NCI-H128 (cell line): ENCODE data around the gene ATRNL1.

Experiments used
- DNase-seq: peaks from one replicate; lab custom pipeline; 2025; ENCODE audit not compliant: unreplicated experiment; lab: John Stamatoyannopoulos, UW

Gene ATRNL1

DNA sequence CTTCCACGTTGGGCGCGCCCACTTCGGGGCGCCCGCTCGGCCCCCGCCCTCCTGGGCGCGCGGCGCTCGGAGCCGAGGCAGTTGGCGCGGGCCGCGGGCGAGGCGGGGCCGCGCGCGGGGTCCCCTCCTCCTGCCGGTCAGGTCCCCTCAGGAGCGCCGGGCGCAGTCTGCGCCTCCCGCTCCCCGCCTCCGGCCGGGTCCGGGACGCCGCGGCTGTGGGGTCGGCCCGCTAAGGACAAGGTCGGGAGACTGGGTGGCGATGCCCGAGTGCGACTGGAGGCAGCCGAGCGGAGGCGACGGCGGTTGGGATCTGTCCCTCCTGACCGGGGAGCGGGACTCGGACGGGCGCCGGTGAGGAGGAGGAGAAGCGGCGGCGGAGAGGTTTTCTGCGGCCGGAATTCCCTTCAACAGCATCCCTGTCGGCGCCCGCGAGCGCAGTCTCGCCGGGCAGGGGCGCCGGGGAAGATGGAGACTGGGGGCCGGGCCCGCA is at the start of gene ATRNL1:
ATRNL1 (plus strand) TSS at position 80 of the 490 bp plus-strand sequence; CDS start at position 466, 386 bp downstream.
- no peak for DNase-seq

- no peak for DNase-seq
These were observed 49.4 kb upstream of the ATRNL1 start for GRCh38 chr10:115043719-115044118.

- no peak for DNase-seq
These were observed 48.3 kb upstream of the ATRNL1 start for GRCh38 chr10:115044891-115045290.

GRCh38 chr10:115045499-115045898 is 47.7 kb upstream of the ATRNL1 start:
- no peak for DNase-seq

DNA sequence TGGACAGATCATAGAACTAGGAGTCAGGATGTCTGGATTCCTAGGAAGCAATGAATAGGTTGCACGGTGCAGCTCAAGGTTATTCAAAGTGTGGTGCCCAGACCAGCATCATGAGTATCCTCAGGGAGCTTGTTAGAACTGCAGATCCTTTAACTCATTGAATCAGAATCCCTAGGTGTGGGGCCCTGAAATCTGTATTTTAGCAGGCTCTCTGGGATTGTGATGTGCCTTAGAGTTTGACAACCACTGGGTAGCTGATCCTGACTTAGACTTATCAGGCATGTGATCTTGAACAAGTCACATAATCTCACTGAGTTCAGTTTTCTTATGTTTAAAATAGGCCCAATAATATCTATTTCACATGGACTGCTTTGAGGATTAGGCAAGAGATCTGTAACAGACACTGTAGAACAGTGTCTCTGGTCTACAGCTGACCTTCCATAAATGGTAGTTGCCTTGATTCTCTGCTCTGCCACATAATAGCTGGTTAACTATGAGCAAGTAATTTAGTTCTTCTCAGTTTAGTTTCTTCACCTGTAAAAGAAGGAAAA is 46.4 kb upstream of the ATRNL1 start:
- no peak for DNase-seq

GRCh38 chr10:115047705-115048104 is 45.5 kb upstream of the ATRNL1 start:
- DNase-seq = no peak

DNA sequence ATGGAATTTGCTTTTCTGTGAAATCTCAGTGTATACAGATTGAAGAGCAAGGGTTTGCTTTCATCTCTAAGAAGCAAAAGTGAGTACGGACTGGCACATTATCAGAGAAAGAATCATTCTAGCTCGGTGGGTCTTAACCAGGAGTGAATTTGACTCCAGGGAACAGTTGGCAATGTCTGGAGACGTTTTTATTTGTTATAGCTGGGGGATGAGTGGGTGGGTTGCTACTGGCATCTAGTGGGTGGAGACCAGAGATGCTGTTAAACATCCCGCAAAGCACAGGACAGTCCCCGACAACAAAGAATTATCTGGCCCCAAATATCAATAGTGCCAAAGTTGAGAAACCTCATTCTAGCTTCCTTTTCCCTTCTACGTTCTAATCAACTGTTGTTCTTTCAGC is 43.8 kb upstream of the ATRNL1 start:
- DNase-seq = no peak

DNA sequence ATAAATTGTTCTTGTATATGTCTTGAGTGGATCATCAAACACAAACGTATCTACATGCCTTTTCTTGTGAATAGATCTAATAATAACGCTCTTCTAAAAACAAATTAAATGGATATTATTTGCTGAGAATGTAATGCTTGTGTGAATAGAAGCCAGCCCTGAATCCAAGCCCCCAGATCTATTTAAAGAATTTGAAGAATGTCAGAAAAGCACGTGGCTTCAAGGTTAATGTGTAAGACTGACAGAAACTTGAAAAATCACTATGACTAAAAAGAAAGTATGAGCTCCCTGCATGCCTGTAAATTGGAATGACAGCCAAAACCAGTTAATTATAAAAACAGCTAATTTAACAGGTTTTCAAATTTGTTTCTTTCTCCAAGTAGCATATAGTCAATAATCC is 43.2 kb upstream of the ATRNL1 start:
- no peak for DNase-seq

DNA sequence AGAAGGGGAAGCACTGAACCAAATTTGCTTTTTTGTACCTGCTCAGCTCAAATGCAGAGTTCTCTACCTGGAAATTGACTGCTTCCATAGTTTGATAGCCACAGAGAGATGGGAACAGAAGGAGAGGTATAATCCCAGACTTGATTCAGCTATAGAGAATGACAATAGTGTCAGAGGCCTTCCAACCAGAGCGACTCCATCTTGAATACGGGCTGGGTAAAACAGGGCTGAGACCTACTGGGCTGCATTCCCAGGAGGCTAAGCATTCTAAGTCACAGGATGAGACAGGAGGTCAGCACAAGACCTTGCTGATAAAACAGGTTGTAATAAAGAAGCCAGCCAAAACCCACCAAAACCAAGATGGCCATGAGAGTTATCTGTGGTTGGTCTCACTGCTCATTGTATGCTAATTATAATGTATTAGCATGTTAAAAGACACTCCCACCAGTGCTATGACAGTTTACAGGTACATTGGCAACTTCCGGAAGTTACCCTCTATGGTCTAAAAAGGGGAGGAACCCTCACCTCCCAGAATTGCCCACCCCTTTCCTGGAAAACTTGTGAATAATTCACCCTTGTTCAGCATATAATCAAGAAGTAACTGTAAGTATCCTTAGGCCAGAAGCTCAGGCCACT is 42.7 kb upstream of the ATRNL1 start:
- no peak for DNase-seq

- DNase-seq = no peak
These were observed 41.9 kb upstream of the ATRNL1 start for GRCh38 chr10:115051216-115051615.

DNA sequence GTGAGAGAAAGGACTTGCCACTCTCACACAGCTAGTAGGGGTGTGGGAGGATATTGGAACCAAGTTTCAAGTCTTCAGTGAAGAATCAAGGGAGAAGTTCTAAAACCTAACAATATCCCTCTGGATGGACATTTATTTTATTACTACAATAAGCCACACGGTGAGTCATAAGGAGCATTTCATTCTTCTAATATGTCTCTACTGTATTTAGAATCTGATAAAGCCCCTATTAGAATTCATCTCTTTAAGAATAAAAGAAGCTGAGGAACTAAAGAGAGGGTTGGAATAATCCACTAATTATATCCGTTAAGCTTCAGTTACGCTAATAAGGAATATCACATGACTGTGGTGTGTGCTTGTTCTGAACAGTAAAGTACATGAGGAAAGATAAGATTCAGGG is 40.9 kb upstream of the ATRNL1 start:
- no peak for DNase-seq

DNA sequence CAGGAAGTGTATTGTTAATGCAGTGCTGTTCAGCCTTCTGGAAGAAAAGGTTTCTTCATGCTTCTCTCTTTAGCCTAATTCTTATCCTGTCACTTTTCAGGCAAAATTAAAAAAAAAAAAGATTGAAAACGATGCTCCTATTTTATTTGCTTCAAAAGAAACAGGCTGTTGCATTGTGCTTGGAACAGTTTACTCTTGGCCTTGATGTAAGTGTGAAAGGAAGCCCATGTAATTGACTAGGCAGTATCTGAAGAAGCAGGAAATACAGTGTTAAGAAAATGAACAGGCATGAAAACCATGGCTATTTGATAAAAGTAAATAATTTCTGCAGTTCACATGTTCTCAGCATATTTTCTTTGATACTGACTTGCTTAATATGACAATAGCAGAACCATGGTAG is 40.4 kb upstream of the ATRNL1 start:
- no peak for DNase-seq

- no peak for DNase-seq
These were observed 37.0 kb upstream of the ATRNL1 start for GRCh38 chr10:115056186-115056585.

GRCh38 chr10:115059301-115059898 is 33.8 kb upstream of the ATRNL1 start:
- no peak for DNase-seq

DNA sequence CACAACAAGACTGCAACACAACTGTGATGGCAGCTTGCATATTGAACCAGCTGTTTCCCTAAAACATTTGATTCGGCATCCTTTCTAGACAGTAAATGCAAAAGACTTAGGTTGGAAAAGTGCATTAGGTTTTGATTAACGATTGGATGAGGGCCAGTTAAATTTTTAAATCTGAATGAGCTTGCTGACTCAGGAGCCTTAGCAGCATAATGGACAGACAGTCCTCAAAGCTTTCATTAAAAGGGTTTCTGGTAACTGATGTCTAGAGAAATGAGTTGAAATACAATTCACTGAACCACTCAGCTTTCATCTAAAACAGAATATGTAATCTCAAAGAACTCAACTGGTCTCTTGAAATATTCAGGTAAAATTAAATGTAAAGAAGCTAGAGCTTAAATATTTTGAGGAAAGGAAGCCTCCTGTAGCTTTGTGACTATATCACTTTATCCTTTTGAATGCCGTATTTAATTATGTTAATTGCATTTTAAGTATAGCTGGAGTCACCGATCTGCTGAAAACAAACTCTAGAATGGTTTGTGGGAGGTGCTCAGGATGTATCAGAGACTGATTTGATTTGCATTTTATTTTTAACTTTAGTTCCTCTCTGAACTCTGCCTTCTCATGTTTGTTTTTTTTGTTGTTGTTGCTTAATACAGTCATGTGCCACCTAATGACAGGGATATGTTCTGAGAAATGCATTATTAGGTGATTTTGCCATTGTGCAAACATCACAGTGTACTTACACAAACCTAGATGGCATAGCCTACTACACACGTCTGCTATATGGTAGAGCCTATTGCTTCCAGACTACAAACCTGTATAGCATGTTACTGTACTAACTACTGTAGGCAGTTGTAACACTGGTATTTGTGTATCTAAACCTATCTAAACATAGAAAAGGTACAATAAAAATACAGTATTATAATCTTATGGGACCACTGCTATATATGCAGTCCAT is 29.2 kb upstream of the ATRNL1 start:
- no peak for DNase-seq

GRCh38 chr10:115065801-115066200 is 27.4 kb upstream of the ATRNL1 start:
- no peak for DNase-seq

DNA sequence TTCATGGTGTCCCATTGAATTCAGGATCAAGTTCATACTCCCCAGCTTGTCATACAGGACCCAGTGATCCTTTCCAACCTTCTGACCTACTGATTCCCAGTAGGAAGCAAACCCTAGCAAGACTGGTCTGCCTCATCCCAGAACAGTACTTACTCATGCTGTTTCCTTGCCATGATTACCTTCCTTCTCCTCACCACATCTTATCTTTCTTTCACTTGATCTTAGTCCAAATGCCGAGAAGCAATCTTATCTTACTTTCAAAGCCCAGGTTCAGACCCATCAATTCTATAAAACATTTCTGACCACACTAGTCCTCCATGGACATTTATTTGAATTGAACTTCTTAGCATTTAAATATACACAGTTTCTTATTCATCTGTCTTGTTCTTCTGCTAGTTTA is 26.6 kb upstream of the ATRNL1 start:
- no peak for DNase-seq

GRCh38 chr10:115073796-115074195 is 19.4 kb upstream of the ATRNL1 start:
- no peak for DNase-seq

GRCh38 chr10:115082506-115082905 is 10.7 kb upstream of the ATRNL1 start:
- DNase-seq = no peak

DNA sequence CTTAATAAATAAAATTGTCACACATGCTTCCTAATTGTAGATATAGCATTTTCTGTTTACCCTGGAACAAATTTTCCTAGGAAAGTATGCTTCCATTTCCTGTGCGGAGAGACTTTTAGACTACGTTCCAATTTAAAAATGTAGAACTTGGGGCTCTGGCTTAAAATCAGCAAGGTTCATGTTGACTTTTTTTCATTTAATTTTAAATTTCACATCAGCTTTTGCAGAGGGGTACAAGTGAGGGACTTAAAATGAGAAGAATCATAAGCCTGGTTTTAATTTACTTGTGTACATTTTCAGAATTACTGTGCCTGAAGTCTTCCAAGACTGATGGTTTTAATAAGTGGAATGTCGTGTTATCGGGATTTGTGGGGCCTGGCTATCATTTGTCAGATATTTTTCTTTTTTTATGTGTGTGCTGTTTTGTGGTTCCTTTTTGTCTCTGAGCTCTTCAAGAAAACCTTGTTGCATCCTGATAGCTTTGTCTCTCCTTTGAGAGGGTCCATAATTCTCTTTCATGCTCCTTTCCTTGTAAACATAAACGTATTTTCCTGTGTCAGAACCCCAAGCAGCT is 8.8 kb upstream of the ATRNL1 start:
- DNase-seq = no peak

- no peak for DNase-seq
These were observed 2.0 kb upstream of the ATRNL1 start for GRCh38 chr10:115091161-115091560.
